G401.6 (cell line): ENCODE measurements around the gene MGLL.

Source experiments
- FAIRE-seq: peaks from 2 replicates; lab custom pipeline; 2012; peaks lifted over from hg19 to GRCh38; lab: Jason Lieb, UNC

The MGLL gene

GRCh38 chr3:127753338-127753737 lies 69.0 kb downstream of the MGLL start:
- FAIRE-seq, result no peak

- FAIRE-seq, result no peak
Measured at GRCh38 chr3:127751782-127752181, 70.5 kb downstream of the MGLL start.

GRCh38 chr3:127751163-127751621 lies 71.1 kb downstream of the MGLL start:
- no peak for FAIRE-seq

- no peak for FAIRE-seq
Measured at GRCh38 chr3:127750226-127751031, 71.9 kb downstream of the MGLL start.

- FAIRE-seq, result no peak
Measured at GRCh38 chr3:127749787-127750225, 72.5 kb downstream of the MGLL start.

GRCh38 chr3:127749361-127749760 lies 73.0 kb downstream of the MGLL start:
- no peak for FAIRE-seq

- no peak for FAIRE-seq
Measured at GRCh38 chr3:127748754-127749327, 73.5 kb downstream of the MGLL start.

GRCh38 chr3:127747751-127748521 lies 74.4 kb downstream of the MGLL start:
- no peak for FAIRE-seq

- no peak for FAIRE-seq
Measured at GRCh38 chr3:127747066-127747465, 75.2 kb downstream of the MGLL start.

- no peak for FAIRE-seq
Measured at GRCh38 chr3:127746400-127747057, 75.8 kb downstream of the MGLL start.

- no peak for FAIRE-seq
Measured at GRCh38 chr3:127745656-127746399, 76.5 kb downstream of the MGLL start.

GRCh38 chr3:127744875-127745274 lies 77.4 kb downstream of the MGLL start:
- no peak for FAIRE-seq

- no peak for FAIRE-seq
Measured at GRCh38 chr3:127744253-127744815, 78.0 kb downstream of the MGLL start.

GRCh38 chr3:127743351-127744252 lies 78.7 kb downstream of the MGLL start:
- no peak for FAIRE-seq

GRCh38 chr3:127742580-127742979 lies 79.7 kb downstream of the MGLL start:
- FAIRE-seq, result no peak

GRCh38 chr3:127741690-127742089 lies 80.6 kb downstream of the MGLL start:
- FAIRE-seq, result no peak

- no peak for FAIRE-seq
Measured at GRCh38 chr3:127741246-127741645, 81.1 kb downstream of the MGLL start.

GRCh38 chr3:127740136-127740915 lies 82.0 kb downstream of the MGLL start:
- FAIRE-seq, result no peak

GRCh38 chr3:127739347-127740135 lies 82.8 kb downstream of the MGLL start:
- no peak for FAIRE-seq
